ENCODE measurements around the gene ISG20L2.

ISG20L2 gene

DNA sequence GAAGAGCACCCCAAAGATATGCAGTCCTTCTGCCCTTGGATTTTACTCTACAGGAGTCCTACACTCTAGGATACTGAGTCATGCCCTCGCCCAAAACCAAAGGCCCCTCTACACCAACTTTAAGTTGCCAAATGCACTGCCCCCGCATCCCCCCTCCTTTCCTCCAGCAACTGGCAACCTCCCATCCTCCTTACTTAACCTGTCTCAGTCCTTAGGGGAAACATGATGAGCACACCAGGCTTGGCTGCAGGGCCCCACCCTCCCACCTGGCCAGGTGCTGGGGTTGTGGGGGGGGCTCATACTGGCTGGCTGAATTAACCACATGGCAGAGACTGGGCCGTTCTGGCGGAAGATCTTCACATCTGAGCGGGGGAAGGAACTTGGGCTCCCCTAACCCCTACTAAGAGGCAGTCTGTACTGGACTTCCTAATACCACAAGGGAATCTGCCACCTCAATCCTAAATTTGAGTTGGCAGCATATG is 21.7 kb upstream of the ISG20L2 start:
- H3K4me2 ChIP-seq (ENCODE audit: low read length), result peak overlapping the region; percentile 88
- H3K9me3 ChIP-seq (ENCODE audit: control insufficient read depth, insufficient read depth, low read length), result no peaks in the 10 kb centered on the region
- TF ChIP-seq EZH2phosphoT487 (IDR thresholded peaks at IDR 0.05; ENCODE audit: borderline replicate concordance, low read length) (no peak), CTCF (IDR thresholded peaks at IDR 0.05; ENCODE audit: low read depth, low read length, poor library complexity, severe bottlenecking) (no peak)
- peaks cover 85% of the 10 kb centered on the region for H3K79me2 ChIP-seq (ENCODE audit: control insufficient read depth, low read length)
- H4K20me1 ChIP-seq (ENCODE audit: control insufficient read depth, insufficient read depth, low read depth, low read length), result peaks cover 20% of the 10 kb centered on the region; the same call in 1 of the 2 replicates
- H3K36me3 ChIP-seq (ENCODE audit: control insufficient read depth, low read length), result peaks cover 57% of the 10 kb centered on the region
- H3K4me1 ChIP-seq (ENCODE audit: control insufficient read depth, low read length), result peaks cover 61% of the 10 kb centered on the region
- peak overlapping the region; percentile 97 for H3K4me3 ChIP-seq (ENCODE audit: low read length)
- H3F3A ChIP-seq (ENCODE audit: control insufficient read depth, insufficient read depth), result peaks cover 9% of the 10 kb centered on the region
- peak overlapping the region; percentile 79 for H3K27ac ChIP-seq (ENCODE audit: low read depth, low read length)
- H3K27me3 ChIP-seq (ENCODE audit: control insufficient read depth, low read length), result no peaks in the 10 kb centered on the region
- no peaks in the 10 kb centered on the region for H3K9me2 ChIP-seq (replicated peaks; ENCODE audit: control insufficient read depth, low read length)

DNA sequence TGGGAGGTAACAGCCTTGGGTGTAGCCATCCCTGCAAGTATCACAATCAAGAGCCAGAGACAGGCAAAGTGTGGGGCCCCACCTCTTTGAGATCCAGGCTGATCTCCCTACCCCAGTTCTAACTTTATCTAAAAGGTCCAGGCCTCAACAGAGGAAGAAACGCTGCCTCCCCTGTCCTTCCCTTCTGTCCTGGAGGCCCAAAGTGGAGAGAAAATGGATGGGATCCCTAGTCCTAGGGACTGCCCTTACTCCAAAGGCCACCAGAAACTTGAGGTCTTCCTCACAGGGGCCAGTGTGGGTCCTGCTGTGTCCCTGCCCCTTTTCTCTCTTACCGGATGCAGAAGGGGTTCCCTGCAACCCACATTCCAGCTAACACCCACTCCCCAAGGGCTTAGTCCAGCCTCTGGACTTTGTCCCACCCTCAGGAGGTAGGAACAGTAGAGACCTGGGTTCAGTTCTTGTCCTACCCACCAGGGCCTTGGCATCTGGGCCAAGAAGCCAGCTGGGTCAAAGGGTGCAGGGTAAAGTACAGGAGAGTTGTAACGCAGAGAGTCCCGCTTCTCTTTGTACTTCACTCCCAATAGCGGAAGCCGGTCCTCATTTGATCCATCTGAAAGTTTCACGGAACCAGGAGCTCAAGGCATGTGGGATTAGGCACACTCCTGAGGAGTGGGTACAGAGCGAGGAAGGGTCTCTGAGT is 21.0 kb upstream of the ISG20L2 start:
- Histone ChIP-seq H3K9me3 (ENCODE audit: control insufficient read depth, insufficient read depth, low read length) (no peaks in the 10 kb centered on the region), H3K4me1 (ENCODE audit: control insufficient read depth, low read length) (peaks cover 56% of the 10 kb centered on the region), H3K79me2 (ENCODE audit: control insufficient read depth, low read length) (peaks cover 91% of the 10 kb centered on the region), H3F3A (ENCODE audit: control insufficient read depth, insufficient read depth) (peaks cover 12% of the 10 kb centered on the region), H3K36me3 (ENCODE audit: control insufficient read depth, low read length) (peaks cover 63% of the 10 kb centered on the region), H3K9me2 (replicated peaks; ENCODE audit: control insufficient read depth, low read length) (no peaks in the 10 kb centered on the region), H3K27me3 (ENCODE audit: control insufficient read depth, low read length) (no peaks in the 10 kb centered on the region), H4K20me1 (ENCODE audit: control insufficient read depth, insufficient read depth, low read depth, low read length) (peaks cover 20% of the 10 kb centered on the region; the same call in 1 of the 2 replicates), H3K4me2 (ENCODE audit: low read length) (peak overlapping the region; percentile 88), H3K4me3 (ENCODE audit: low read length) (peak overlapping the region; percentile 97), H3K27ac (ENCODE audit: low read depth, low read length) (peak overlapping the region; percentile 79)
- no peak for TF ChIP-seq EZH2phosphoT487 (IDR thresholded peaks at IDR 0.05; ENCODE audit: borderline replicate concordance, low read length)
- no peak for TF ChIP-seq CTCF (IDR thresholded peaks at IDR 0.05; ENCODE audit: low read depth, low read length, poor library complexity, severe bottlenecking)

DNA sequence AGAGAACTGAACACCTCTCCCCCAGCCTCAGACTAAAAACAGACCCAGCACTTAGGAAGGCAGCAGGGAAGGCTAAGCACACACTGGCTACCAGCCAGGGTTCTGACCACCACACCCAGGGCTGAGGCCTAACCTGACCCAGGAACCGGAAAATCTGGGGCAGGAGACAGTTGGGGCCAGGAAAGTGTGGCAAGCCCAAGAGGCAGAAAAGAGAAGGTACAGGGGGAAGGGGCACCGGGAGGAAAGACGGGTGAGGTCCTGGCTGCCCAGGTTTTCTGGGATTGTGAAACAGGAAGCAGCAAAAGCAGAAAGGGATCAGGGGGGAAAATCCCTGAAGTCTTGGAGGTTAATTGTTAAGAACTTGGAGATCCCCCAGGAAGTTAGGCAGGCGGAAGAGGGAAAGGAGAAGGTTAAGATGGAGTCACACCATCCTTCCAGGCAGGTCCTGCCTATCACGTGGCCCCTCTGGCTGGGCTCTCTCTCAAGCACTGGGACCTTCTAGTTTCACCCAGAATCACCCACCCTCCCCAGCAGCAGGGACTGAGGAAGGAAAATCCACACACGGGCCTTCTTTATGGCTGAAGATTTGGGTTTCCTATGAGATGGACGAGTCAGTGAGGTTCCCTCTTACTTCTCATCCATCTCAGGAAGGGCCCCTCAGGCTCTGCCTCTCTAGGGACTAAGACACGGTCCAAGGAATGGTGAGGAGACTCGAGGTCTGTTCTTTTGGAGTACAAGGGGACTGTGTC is 20.3 kb upstream of the ISG20L2 start:
- Histone ChIP-seq H3K9me2 (replicated peaks; ENCODE audit: control insufficient read depth, low read length) (no peaks in the 10 kb centered on the region), H3K36me3 (ENCODE audit: control insufficient read depth, low read length) (peaks cover 66% of the 10 kb centered on the region), H3K4me2 (ENCODE audit: low read length) (peak overlapping the region; percentile 88), H3K4me1 (ENCODE audit: control insufficient read depth, low read length) (peaks cover 56% of the 10 kb centered on the region), H3K79me2 (ENCODE audit: control insufficient read depth, low read length) (peaks cover 89% of the 10 kb centered on the region), H3F3A (ENCODE audit: control insufficient read depth, insufficient read depth) (peaks cover 12% of the 10 kb centered on the region), H3K27ac (ENCODE audit: low read depth, low read length) (peak overlapping the region; percentile 79), H3K4me3 (ENCODE audit: low read length) (peak overlapping the region; percentile 97), H3K27me3 (ENCODE audit: control insufficient read depth, low read length) (no peaks in the 10 kb centered on the region), H3K9me3 (ENCODE audit: control insufficient read depth, insufficient read depth, low read length) (no peaks in the 10 kb centered on the region), H4K20me1 (ENCODE audit: control insufficient read depth, insufficient read depth, low read depth, low read length) (peaks cover 20% of the 10 kb centered on the region; the same call in 1 of the 2 replicates)
- TF ChIP-seq CTCF (IDR thresholded peaks at IDR 0.05; ENCODE audit: low read depth, low read length, poor library complexity, severe bottlenecking), result no peak
- no peak for TF ChIP-seq EZH2phosphoT487 (IDR thresholded peaks at IDR 0.05; ENCODE audit: borderline replicate concordance, low read length)
